ENCODE data around the gene SPRR2B.

- TF ChIP-seq CTCF (IDR thresholded peaks at IDR 0.05; ENCODE audit: poor library complexity) (no peak), EZH2 (IDR thresholded peaks at IDR 0.05; ENCODE audit: borderline replicate concordance) (no peak), EZH2phosphoT487 (IDR thresholded peaks at IDR 0.05; ENCODE audit: low read depth, severe bottlenecking, unreplicated experiment) (no peak)
Measured at GRCh38 chr1:153081736-153082135, 10.3 kb upstream of the SPRR2B start.

Measured in hepatocyte (in vitro differentiated cells).